OCI-LY7 (cell line): Measurements from ENCODE around the gene NUP58. TPM values are rescaled to one million over a fixed set of nuclear protein-coding genes. Genes with fewer than 3 reads are reported as not detected.

Experiments
- BruUV-seq: library from RNA; stranded (reverse); fragments of 400-500 nt; replicated peaks from 2 replicates; lab custom pipeline; 2021; lab: Mats Ljungman, UMichigan
- CTCF ChIA-PET: fragments of 300-600 bp; sonication (Branson Sonifier 250); formaldehyde crosslinking; loops from one replicate; lab custom pipeline; 2022; ENCODE audit warnings: antibody characterized with exemption; ENCODE audit not compliant: unreplicated experiment; lab: Charles Lee
- POLR2A ChIA-PET: fragments of 300-600 bp; sonication (Branson Sonifier 250); formaldehyde crosslinking; loops from one replicate; lab custom pipeline; 2022; ENCODE audit warnings: antibody characterized with exemption; lab: Charles Lee
- DNase-seq: peaks from one replicate; pipeline ENCODE4 v3.0.0-alpha.2; 2015; ENCODE audit warnings: low spot score
- H2AFZ ChIP-seq: fragments of 200-600 bp; sonication (generic), shearing (Covaris generic); 2 replicates; pipeline ENCODE4 v1.6.1; 2014; ENCODE audit warnings: mild to moderate bottlenecking, antibody characterized with exemption, low read length, moderate library complexity
- H3K27ac ChIP-seq: fragments of 200-600 bp; sonication (generic); 2 replicates; pipeline ENCODE4 v1.5.1; 2014; ENCODE audit warnings: mixed run types, low read depth, mild to moderate bottlenecking, moderate library complexity, low read length, inconsistent platforms; ENCODE audit not compliant: poor library complexity, severe bottlenecking
- H3K36me3 ChIP-seq: fragments of 200-600 bp; sonication (generic); 2 replicates; pipeline ENCODE4 v1.6.1; 2014; ENCODE audit warnings: mild to moderate bottlenecking, antibody characterized with exemption, low read length, moderate library complexity, mixed read lengths; ENCODE audit not compliant: insufficient read depth
- H3K4me1 ChIP-seq: fragments of 200-600 bp; sonication (generic); 2 replicates; pipeline ENCODE4 v1.5.1; 2014; ENCODE audit warnings: mild to moderate bottlenecking, low read length; ENCODE audit not compliant: insufficient read depth, poor library complexity, severe bottlenecking
- H3K4me2 ChIP-seq: fragments of 200-600 bp; sonication (generic); 2 replicates; pipeline ENCODE4 v1.6.1; 2014; ENCODE audit warnings: mild to moderate bottlenecking, low read length
- H3K4me3 ChIP-seq: fragments of 200-600 bp; sonication (generic); 2 replicates; pipeline ENCODE4 v1.5.1; 2014; ENCODE audit warnings: mild to moderate bottlenecking, low read depth, low read length; ENCODE audit not compliant: poor library complexity, severe bottlenecking
- H3K79me2 ChIP-seq: fragments of 200-600 bp; sonication (generic); 2 replicates; pipeline ENCODE4 v1.6.1; 2016; ENCODE audit warnings: low read depth, mild to moderate bottlenecking, low read length, moderate library complexity, mixed read lengths; ENCODE audit not compliant: insufficient read depth
- H3K9me2 ChIP-seq: fragments of 200-600 bp; sonication (generic); 2 replicates; pipeline ENCODE4 v1.6.1; 2016; ENCODE audit warnings: mild to moderate bottlenecking, low read length, mixed read lengths; ENCODE audit not compliant: insufficient read depth
- H3K9me3 ChIP-seq: fragments of 200-600 bp; sonication (generic); 2 replicates; pipeline ENCODE4 v1.6.1; 2014; ENCODE audit warnings: mild to moderate bottlenecking, mixed run types, low read length, mixed read lengths
- H4K20me1 ChIP-seq: fragments of 200-600 bp; sonication (generic); 2 replicates; pipeline ENCODE4 v1.6.1; 2014; ENCODE audit warnings: mild to moderate bottlenecking, antibody characterized with exemption, low read length, moderate library complexity, mixed read lengths; ENCODE audit not compliant: insufficient read depth
- CTCF ChIP-seq: fragments of 200-600 bp; sonication (generic); conservative IDR thresholded peaks from 2 replicates; pipeline ENCODE4 v1.5.1; 2014; ENCODE audit warnings: mild to moderate bottlenecking, antibody characterized with exemption, low read length, moderate library complexity, mixed read lengths
- EZH2phosphoT487 ChIP-seq: fragments of 200-600 bp; sonication (generic); IDR thresholded peaks from 2 replicates; pipeline ENCODE4 v1.6.1; 2018; ENCODE audit warnings: low read depth, borderline replicate concordance, mild to moderate bottlenecking, mixed run types, antibody characterized with exemption, low read length, moderate library complexity, mixed read lengths
- intact Hi-C: fragments of 100-400 bp; cut with micrococcal nuclease; formaldehyde crosslinking; loops from one replicate; pipeline ENCODE4 v1.10.0; 2022; ENCODE audit not compliant: unreplicated experiment
- total RNA-seq, 2 experiments: library from RNA; depleted of rRNA in 1 of 2; stranded (reverse); fragments of >200 nt in 1 of 2; shearing (Covaris generic) in 1 of 2; gene quantifications; 2 replicates each; pipeline ENCODE4 v1.2.3, GENCODE V29; 2014 to 2022

Gene NUP58
- total RNA-seq, 2 experiments from 2014 or later: 82.7 to 127 TPM

- intact Hi-C loops: no loop called here
- Histone ChIP-seq H3K4me1 (no peaks in the 10 kb centered on the region), H3K9me2 (no peaks in the 10 kb centered on the region), H3K9me3 (no peaks in the 10 kb centered on the region), H3K79me2 (peaks cover 47% of the 10 kb centered on the region), H3K36me3 (peaks cover 99% of the 10 kb centered on the region), H2AFZ (no peak overlapping the region), H3K27ac (no peak overlapping the region), H3K4me3 (no peak overlapping the region), H4K20me1 (peaks cover 16% of the 10 kb centered on the region), H3K4me2 (no peak overlapping the region)
- no peak for DNase-seq
- CTCF ChIA-PET: no interaction called here
- no TSS peak for BruUV-seq
- POLR2A ChIA-PET: interaction anchor here (0.5 to 0.6 kb wide), 3 partner anchors 13 to 1012 kb away, joined by 3 to 6 read pairs (median 4); no protein-coding TSS in a partner anchor
- TF ChIP-seq CTCF: no peak
- no peak for TF ChIP-seq EZH2phosphoT487
Observed at GRCh38 chr13:25319771-25320170, 18.3 kb downstream of the NUP58 start.

- intact Hi-C loops: no loop called here
- BruUV-seq: no TSS peak
- no peak for DNase-seq
- TF ChIP-seq EZH2phosphoT487 (no peak), CTCF (no peak)
- Histone ChIP-seq H3K9me2 (no peaks in the 10 kb centered on the region), H4K20me1 (no peaks in the 10 kb centered on the region), H3K36me3 (peaks cover 99% of the 10 kb centered on the region), H3K4me3 (no peak overlapping the region), H3K4me1 (no peaks in the 10 kb centered on the region), H3K79me2 (peaks cover 23% of the 10 kb centered on the region; the same call in 1 of the 2 replicates), H2AFZ (no peak overlapping the region), H3K27ac (no peak overlapping the region), H3K9me3 (no peaks in the 10 kb centered on the region), H3K4me2 (no peak overlapping the region)
- ChIA-PET POLR2A (interaction anchor here (1.0 kb wide), 1 partner anchor 38 kb away, joined by 3 read pairs; no protein-coding TSS in a partner anchor), CTCF (no interaction called here)
Observed at GRCh38 chr13:25324100-25324499, 22.7 kb downstream of the NUP58 start.

- ChIA-PET CTCF (no interaction called here), POLR2A (interaction anchor here (0.6 to 1.3 kb wide), 3 partner anchors 20 to 46 kb away, joined by 3 to 4 read pairs (median 3); no protein-coding TSS in a partner anchor)
- TF ChIP-seq CTCF (no peak), EZH2phosphoT487 (no peak)
- Histone ChIP-seq H4K20me1 (0 out of 2 replicates have a peak, but pooled peaks cover 3% of the 10 kb centered on the region), H3K9me2 (no peaks in the 10 kb centered on the region), H3K4me2 (no peak overlapping the region), H3K9me3 (no peaks in the 10 kb centered on the region), H3K36me3 (peaks cover 100% of the 10 kb centered on the region), H3K27ac (no peak overlapping the region), H3K4me1 (no peaks in the 10 kb centered on the region), H3K4me3 (no peak overlapping the region), H3K79me2 (peaks cover 7% of the 10 kb centered on the region; the same call in 1 of the 2 replicates), H2AFZ (no peak overlapping the region)
- BruUV-seq: no TSS peak
- DNase-seq: no peak
- intact Hi-C loops: loop anchor here (5.0 kb wide), 1 partner anchor 77 kb away; no protein-coding TSS in a partner anchor
Observed at GRCh38 chr13:25329706-25330105, 28.3 kb downstream of the NUP58 start.
